IPS-18c (cell line): ENCODE results near the gene SLK.

Source experiments
- H3K4me3 ChIP-seq: 2 replicates; pipeline ENCODE4 v1.7.0; 2013; ENCODE audit warnings: low read depth, mild to moderate bottlenecking, low read length, moderate library complexity; ENCODE audit not compliant: insufficient read depth
- H3K9me3 ChIP-seq: one replicate; pipeline ENCODE4 v1.6.1; 2013; ENCODE audit warnings: mild to moderate bottlenecking, low read length, moderate library complexity; ENCODE audit not compliant: control insufficient read depth, insufficient read depth

SLK gene

DNA sequence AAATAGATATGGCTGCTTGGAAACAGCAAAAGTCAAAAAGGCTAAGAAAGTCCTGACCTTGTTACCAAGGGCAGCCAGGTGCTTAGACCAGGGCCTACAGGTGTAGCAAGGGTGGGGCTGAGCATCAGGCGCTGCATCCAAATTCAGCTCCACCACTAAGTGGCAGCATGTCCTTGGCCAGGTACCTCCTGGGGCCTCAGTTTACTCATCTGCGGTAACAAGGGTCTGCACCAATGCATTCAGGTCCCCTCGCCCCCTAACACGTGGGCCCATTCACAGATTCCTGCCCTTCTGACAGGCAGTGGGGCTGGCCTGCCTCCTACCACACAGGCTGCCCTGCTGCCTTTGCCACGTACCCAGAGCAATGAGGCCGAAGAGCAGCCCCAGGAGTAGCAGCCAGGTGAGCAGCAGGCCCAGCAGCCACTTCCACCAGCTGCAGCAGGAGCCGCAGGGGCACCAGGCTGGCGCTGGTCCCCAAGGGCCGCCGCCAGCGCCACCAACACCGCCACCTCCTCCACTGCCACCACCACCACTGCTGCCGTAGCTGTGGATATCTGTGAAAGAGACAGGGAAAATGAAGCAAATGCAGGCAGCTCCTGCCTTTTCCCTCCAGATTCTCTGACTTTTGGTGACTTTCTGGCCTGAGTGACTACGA lies 89.8 kb downstream of the SLK start:
- Histone ChIP-seq H3K9me3 (no peaks in the 10 kb centered on the region), H3K4me3 (no peak overlapping the region)

DNA sequence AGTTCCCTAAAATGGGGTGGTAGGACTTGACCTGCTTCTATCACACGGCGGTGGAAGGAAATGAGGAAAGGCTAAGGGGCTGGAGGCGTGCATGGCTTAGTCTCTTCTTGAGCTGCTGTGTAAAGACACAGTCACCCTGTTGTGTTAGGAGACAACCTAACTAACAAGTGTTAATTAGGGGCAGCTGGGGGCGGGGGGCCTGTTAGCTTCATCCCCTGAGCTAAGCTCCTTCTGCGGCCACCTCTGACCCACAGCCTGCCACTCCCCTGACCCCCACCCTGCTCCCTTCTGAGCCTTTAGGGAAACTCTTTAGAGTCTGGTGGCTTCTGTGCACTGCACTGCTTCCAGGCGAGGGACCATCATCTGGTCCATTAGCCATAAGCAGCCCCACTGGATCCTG lies 90.8 kb downstream of the SLK start:
- no peaks in the 10 kb centered on the region for H3K9me3 ChIP-seq
- H3K4me3 ChIP-seq: no peak overlapping the region; the same call in 1 of the 2 replicates

DNA sequence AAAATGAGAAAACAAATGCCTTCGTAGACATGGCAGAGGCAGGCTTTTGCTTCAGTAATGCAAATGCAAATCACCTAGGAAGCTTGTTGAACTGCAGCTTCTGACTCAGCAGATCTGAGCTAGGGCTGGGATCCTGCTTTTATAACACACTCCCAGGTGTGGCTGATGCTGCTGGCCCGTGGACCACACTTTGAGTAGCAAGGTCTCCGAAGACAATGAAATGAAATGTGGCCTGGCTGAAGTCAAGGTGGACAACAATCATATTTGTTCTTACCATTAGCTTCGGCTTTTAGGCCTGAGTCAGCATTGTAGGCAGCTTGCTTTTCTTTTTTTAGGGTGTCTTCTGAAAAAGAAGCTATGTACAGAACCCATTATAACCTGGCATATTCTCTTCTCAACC lies 92.4 kb downstream of the SLK start:
- no peak overlapping the region for H3K4me3 ChIP-seq
- H3K9me3 ChIP-seq: no peaks in the 10 kb centered on the region

DNA sequence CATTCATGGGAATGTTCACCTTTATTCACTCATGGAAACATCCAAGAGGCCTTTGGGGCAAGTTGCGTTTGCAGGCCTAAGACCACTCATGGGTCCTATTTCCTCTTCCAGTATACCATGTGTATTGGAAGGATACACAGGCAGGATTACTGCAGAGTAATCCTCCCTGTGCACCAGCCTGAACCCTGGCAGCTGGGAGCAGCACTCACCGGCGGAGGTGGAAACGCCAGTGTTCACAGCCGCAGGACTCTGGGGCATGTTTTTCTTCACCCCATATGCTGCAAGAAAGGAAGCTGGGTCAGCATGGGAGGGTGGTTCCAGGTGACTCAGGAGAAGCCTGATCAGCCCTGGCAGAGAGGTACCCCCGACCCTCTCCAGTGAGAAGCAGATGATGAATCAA lies 94.3 kb downstream of the SLK start:
- Histone ChIP-seq H3K4me3 (no peak overlapping the region), H3K9me3 (no peaks in the 10 kb centered on the region)

DNA sequence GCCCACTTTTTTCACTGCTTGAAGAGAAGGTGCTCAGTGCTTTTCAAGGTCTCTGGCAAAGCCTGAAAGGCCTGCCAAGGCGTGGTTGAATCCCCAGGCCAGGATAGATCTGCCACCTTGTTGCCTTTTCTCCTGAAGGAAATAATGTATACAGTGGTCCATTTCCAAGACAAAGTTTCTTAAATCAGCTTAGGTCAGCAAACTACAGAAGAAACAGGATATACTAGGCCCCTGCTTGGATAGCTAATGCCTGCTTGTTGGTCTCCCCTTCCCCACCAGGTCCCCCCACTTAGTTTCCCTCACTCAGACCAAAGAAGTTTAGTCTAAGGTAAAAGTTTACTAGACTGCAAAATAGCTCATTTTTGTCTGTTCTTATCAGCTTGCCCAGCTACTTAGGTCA lies 98.8 kb downstream of the SLK start:
- Histone ChIP-seq H3K4me3 (no peak overlapping the region), H3K9me3 (no peaks in the 10 kb centered on the region)

DNA sequence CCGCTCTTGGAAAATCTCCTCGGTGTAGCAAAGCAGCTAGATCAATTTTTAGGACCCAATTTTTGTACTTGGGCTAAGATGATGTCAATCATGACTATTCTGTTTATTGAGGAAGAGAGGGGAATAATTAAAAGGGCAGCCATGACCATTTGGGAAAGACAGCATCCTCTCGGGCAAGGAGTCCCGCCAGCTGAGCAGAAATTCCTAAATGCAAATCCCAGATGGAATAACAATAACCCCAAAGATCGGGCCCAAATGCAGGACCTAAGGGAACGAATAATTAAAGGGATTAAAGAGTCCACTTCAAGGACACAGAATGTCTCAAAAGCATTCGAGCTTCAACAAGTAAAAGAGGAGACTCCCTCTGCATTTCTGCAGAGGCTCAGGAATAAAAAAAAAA lies 100.0 kb downstream of the SLK start:
- no peak overlapping the region for H3K4me3 ChIP-seq
- H3K9me3 ChIP-seq: no peaks in the 10 kb centered on the region

DNA sequence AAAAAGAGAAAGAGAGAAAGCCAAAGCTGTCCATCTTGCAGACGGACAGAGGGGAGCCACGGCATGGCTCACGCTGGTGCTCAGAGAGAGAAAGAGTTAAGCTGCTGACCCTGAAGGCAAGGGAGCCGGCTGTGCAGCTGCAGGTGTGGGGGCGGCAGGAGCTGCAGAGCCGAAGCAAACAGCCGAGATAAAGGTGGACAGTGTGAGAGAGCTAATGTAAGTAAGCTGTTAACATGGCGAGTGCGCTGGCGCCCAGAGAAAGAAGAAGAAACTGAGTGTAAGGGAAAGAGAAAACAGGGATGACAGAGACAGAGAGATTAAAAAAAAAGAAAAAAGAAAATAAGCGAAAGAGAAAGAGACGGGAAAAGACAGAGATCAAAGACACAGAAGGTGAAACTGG lies 100.6 kb downstream of the SLK start:
- no peaks in the 10 kb centered on the region for H3K9me3 ChIP-seq
- H3K4me3 ChIP-seq: no peak overlapping the region; the same call in 1 of the 2 replicates

DNA sequence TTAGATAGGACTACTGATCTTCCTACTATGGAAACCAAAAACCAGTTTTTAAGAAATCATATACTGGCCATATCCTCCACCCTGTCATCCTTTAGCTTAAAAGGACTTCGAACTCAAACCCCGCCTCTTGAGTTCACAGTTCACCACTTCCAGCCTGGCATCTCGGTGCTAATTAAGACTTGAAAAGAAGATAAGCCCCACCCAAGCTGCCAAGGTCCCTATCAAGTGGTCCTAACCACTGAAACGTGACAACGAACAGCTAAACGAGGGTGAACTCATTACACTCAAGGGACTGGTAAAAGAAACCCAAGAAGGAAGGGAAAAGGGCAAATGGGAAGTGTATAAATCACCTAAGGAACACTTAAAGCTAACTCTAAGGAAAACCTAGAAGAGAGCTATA lies 102.7 kb downstream of the SLK start:
- Histone ChIP-seq H3K9me3 (no peaks in the 10 kb centered on the region), H3K4me3 (no peak overlapping the region)

DNA sequence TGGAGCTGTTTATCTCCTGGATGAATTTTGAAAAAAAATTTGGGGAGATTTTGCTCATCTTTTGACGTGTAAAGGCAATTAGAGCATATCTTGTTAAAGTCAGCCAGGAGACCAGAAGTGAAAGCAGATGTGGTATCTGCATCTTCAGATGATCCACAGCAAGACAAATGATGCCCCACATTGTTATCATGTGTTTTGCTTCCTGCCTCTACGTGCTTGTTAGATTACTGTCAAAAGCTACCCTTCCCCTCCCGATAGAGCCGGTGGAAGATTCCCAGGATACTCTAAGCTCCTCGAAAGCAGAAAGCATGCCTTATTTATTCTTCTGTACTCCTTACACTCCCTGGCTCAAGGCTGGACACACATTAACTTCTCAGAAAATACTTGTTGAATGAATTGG lies 105.8 kb downstream of the SLK start:
- no peaks in the 10 kb centered on the region for H3K9me3 ChIP-seq

DNA sequence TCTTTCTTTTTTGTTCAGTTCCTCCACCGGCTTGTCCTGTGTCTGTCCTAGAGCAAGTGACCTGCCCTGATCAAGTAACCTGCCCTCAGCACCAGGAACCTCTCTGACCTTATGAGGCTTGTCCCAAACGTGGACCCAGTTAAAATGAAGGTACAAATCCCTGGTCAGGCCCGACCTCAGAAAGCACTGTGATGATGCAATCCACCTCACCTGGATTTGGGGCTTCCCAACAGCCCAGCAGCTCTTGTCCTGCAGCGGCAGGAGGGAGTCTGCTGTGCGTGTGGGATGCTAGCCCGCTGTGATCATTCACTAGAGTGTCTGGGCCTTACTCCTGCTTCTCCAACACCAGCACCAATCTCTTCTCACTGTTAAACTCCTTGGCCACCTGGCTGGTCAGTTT lies 107.6 kb downstream of the SLK start:
- Histone ChIP-seq H3K9me3 (no peaks in the 10 kb centered on the region), H3K4me3 (no peak overlapping the region)

More for the DNA sequence above, 105.8 kb downstream of the SLK start:
- no peak overlapping the region for H3K4me3 ChIP-seq

DNA sequence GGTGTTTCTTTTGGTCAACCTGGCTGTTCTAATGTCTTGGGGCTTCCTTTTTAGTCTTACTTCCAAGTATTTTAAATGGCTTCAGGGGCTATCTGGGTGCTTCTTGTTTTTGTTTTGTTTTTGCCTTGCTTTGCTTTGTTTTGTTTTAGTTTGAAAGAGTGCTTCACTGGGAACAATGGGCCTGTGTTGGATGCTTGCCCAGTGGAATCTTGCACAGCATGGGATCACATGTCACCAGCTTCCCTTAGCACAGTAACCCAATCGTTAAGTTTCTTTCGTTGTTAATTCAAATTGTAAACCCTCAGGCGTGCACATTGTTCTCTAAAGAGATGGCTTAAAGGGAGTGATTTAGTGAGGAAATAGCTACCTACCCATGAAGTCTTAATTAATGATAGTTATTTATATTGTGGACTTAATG lies 109.8 kb downstream of the SLK start:
- H3K9me3 ChIP-seq: no peaks in the 10 kb centered on the region
- no peak overlapping the region for H3K4me3 ChIP-seq

DNA sequence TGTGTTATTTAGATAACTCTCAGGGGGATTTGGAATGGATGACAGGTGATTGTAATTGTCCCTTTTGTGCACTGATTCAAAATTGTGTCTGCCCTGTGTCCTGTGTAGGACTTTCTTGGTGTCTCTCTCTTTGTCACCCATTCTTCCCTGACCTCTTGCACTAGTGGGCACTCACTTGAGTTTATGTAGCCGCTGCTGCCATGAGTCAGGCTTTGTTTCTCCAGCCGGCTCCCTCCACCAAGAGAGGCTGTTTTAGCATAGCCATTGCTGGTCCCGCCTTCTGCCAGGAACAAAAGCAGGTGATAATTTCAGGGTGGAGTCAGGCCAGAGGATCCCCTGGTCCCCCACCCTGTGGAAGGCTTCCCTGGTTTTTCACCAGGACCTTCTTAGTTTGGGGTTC lies 110.3 kb downstream of the SLK start:
- H3K4me3 ChIP-seq: 0 out of 2 replicates have a peak overlapping the region, but pooled peaks have one; percentile 1
- H3K9me3 ChIP-seq: no peaks in the 10 kb centered on the region

DNA sequence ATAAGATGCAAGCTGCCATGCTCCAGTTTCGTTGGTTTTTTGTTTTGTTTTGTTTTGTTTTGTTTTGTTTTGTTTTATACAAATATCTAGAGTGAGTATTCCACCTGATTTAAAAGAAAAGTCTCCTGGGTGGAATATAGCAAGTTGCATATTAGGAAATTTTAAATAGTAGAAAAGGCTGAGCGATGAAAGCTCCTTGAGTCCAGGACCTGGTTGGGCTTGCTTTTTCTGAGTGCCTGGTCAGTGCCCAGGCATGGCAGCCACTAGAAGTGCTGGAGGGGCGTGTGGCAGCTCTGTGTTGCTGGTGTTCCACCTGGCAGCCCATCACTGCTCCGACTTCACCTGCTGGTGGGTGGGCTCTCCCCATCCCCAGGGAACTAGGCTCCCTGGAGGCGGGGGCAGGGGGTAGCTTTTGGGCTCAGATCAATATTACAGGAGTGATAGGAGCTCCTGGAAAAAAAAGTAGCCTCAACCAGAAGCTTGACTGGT lies 110.8 kb downstream of the SLK start:
- 0 out of 2 replicates have a peak overlapping the region, but pooled peaks have one; percentile 1 for H3K4me3 ChIP-seq
- no peaks in the 10 kb centered on the region for H3K9me3 ChIP-seq
